ENCODE measurements around the gene STK11.

The STK11 gene

DNA sequence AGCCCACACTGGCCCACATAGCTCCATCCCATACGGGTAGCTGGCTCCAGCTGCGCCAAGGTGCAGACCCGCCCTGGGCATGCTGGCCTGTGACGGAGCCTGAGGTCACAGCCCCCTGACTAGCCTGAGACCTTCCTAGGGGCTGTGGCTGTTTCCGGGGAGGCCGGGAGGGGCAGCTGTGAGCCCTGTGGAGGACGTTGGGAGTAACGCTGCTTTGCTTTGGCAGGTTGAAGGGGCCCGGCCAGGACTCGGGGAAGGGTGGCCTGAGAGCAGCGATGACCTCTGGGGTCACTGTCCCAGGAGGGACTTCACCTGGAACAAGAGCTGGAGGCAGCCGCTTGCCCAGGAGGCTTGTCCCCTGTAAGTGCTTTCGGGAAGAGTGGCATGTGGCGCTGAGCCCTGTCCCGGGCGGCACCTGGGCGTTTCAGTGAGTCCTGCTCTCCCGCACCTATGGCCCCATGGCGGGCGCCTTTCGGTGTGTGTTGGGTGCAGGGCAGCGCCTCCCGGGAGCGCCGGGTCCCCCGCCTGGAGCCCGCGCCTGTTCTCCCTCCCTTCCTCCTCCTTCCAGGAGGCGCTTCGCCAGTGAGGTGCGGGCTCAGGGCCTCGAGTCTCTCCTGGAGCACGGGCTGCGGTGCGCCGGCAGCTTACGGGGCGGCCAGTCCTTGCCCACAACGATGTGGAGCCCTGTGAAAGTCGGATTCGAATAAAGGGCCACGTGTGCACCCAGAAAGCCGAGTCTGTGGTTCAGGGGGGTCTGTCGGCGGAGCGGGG, 68.7 kb downstream of the STK11 start:
- Histone ChIP-seq H3K4me1 (ENCODE audit: low read depth, poor library complexity, severe bottlenecking) (peaks cover 22% of the 10 kb centered on the region), H3K4me3 (IDR thresholded peaks at IDR 0.05; ENCODE audit: insufficient read depth, low read depth, low read length) (no peak overlapping the region)

DNA sequence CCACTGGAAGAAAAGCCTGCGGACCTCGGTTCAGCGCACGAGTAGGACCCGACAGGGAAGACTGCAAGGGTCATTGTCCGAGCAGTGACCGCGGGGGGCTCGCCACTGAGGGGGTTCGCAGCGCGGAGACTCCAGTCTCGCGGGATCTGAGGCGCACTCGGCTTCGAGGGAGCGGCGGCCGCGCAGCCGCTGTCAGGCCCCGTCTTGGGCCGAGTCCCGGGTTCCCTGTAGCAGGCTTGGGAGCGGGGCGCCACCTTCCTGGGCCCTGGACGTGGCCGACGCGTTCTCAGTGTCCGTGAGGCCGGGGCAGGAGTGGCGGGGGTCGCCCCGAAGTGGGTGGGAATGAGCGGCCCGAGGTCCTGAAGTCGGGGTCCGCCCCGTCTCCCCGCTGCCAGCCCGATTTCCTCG, 69.3 kb downstream of the STK11 start:
- Histone ChIP-seq H3K4me2 (peak overlapping the region; percentile 36), H3K27ac (peak overlapping the region; percentile 94), H4K20me1 (ENCODE audit: insufficient read depth) (no peaks in the 10 kb centered on the region), H2AFZ (ENCODE audit: low read depth) (no peak overlapping the region), H3K9ac (no peak overlapping the region), H3K79me2 (ENCODE audit: insufficient read depth, low read depth) (peaks cover 45% of the 10 kb centered on the region), H3K4me3 (IDR thresholded peaks at IDR 0.05; ENCODE audit: insufficient read depth, low read depth, low read length) (no peak overlapping the region), H3K27me3 (ENCODE audit: insufficient read depth, low read depth) (no peaks in the 10 kb centered on the region), H3K36me3 (ENCODE audit: insufficient read depth) (peaks cover 25% of the 10 kb centered on the region; the same call in 1 of the 2 replicates), H3K4me1 (ENCODE audit: low read depth, poor library complexity, severe bottlenecking) (peaks cover 22% of the 10 kb centered on the region)
- TF ChIP-seq, protein P1, sequence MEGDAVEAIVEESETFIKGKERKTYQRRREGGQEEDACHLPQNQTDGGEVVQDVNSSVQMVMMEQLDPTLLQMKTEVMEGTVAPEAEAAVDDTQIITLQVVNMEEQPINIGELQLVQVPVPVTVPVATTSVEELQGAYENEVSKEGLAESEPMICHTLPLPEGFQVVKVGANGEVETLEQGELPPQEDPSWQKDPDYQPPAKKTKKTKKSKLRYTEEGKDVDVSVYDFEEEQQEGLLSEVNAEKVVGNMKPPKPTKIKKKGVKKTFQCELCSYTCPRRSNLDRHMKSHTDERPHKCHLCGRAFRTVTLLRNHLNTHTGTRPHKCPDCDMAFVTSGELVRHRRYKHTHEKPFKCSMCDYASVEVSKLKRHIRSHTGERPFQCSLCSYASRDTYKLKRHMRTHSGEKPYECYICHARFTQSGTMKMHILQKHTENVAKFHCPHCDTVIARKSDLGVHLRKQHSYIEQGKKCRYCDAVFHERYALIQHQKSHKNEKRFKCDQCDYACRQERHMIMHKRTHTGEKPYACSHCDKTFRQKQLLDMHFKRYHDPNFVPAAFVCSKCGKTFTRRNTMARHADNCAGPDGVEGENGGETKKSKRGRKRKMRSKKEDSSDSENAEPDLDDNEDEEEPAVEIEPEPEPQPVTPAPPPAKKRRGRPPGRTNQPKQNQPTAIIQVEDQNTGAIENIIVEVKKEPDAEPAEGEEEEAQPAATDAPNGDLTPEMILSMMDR (conservative IDR thresholded peaks at IDR 0.05; ENCODE audit: low read depth, low read length): no peak

More for the DNA sequence above, 68.7 kb downstream of the STK11 start:
- H3K9ac ChIP-seq: no peak overlapping the region
- H2AFZ ChIP-seq (ENCODE audit: low read depth): no peak overlapping the region
- TF ChIP-seq, protein P1 (conservative IDR thresholded peaks at IDR 0.05; ENCODE audit: low read depth, low read length): no peak
- no peaks in the 10 kb centered on the region for H3K27me3 ChIP-seq (ENCODE audit: insufficient read depth, low read depth)
- peak overlapping the region; percentile 36; the same call in 1 of the 2 replicates for H3K4me2 ChIP-seq
- no peaks in the 10 kb centered on the region for H4K20me1 ChIP-seq (ENCODE audit: insufficient read depth)
- H3K79me2 ChIP-seq (ENCODE audit: insufficient read depth, low read depth): peaks cover 49% of the 10 kb centered on the region
- H3K36me3 ChIP-seq (ENCODE audit: insufficient read depth): peaks cover 25% of the 10 kb centered on the region; the same call in 1 of the 2 replicates
- H3K27ac ChIP-seq: no peak overlapping the region

DNA sequence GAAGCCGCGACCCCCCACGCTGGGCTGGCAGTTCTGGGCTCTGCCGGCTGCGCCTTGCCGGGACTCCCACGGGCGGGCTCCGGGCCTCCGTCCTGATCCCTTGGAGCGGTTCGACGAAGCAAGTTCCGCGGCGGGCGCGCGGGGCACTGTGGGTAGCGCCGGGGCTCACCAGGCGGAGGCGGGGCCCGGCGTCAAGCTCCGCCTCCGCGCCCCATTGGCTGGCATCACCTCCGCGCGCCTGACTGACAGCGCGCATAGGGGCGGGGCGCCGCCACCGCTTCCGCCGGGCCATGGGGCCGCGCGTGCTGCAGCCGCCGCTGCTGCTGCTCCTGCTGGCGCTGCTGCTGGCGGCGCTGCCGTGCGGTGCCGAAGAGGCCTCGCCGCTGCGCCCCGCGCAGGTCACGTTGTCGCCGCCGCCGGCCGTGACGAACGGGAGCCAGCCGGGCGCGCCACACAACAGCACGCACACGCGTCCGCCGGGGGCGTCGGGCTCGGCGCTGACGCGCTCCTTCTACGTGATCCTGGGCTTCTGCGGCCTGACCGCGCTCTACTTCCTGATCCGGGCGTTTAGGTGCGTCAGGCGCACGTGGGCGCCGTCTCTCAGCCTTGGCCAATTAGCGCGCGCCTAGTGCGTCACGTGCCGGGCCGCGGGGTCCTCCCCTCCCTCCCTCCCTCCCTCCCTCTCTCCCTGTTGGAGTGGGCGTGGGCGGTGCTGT, 69.8 kb downstream of the STK11 start, which contains the start of gene FAM174C:
TSS of gene FAM174C (plus strand) at position 271 of the 716 bp plus-strand sequence. CDS start at position 291, 20 bp downstream.
- Histone ChIP-seq H3K36me3 (ENCODE audit: insufficient read depth) (peaks cover 25% of the 10 kb centered on the region; the same call in 1 of the 2 replicates), H3K4me2 (peak within 1 kb of the TSS; percentile 100), H3K27ac (peak within 1 kb of the TSS; percentile 94), H3K9ac (peak within 1 kb of the TSS; percentile 86), H3K79me2 (ENCODE audit: insufficient read depth, low read depth) (peaks cover 40% of the 10 kb centered on the region), H2AFZ (ENCODE audit: low read depth) (no peak within 1 kb of the TSS), H3K27me3 (ENCODE audit: insufficient read depth, low read depth) (no peaks in the 10 kb centered on the region), H4K20me1 (ENCODE audit: insufficient read depth) (no peaks in the 10 kb centered on the region), H3K4me3 (IDR thresholded peaks at IDR 0.05; ENCODE audit: insufficient read depth, low read depth, low read length) (no peak within 1 kb of the TSS), H3K4me1 (ENCODE audit: low read depth, poor library complexity, severe bottlenecking) (peaks cover 20% of the 10 kb centered on the region)
- TF ChIP-seq, protein P1 (conservative IDR thresholded peaks at IDR 0.05; ENCODE audit: low read depth, low read length): no peak

DNA sequence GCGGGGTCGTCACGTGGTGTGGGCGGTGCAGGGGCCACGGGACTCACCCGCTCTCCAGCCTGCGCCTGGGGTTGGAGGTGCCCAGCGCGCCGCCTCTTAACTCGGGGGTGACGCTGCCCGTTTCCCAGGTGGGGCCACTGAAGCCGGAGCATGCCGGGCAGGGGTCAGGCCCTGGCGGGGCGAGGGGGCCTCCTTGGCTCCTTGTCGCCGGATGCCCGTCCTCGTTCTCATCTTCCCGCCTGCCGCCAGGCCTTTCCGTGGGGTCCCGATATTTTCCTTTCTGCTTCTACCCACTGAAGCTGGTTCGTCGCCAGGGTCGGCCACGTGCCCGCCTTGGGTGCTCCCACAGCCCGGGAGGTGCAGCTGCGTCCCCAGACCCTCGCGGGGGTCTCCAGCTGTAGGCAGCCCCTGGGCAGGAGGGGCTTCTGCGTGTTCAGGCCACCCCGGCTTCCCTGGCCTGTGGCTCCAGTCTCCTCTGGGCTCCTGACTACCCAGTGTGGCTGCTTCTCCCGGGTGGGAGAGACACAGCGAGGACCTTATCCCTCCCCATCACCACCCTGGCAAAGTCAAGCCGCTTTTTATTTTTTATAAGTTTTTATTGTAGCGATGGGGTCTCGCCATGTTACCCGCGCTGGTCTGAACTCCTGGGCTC, 70.5 kb downstream of the STK11 start:
- TF ChIP-seq, protein P1 (conservative IDR thresholded peaks at IDR 0.05; ENCODE audit: low read depth, low read length): no peak
- no peak overlapping the region for H2AFZ ChIP-seq (ENCODE audit: low read depth)
- peak overlapping the region; percentile 86 for H3K9ac ChIP-seq
- no peaks in the 10 kb centered on the region for H3K27me3 ChIP-seq (ENCODE audit: insufficient read depth, low read depth)
- H3K4me2 ChIP-seq: peak overlapping the region; percentile 100
- H3K4me1 ChIP-seq (ENCODE audit: low read depth, poor library complexity, severe bottlenecking): peaks cover 13% of the 10 kb centered on the region
- H4K20me1 ChIP-seq (ENCODE audit: insufficient read depth): no peaks in the 10 kb centered on the region
- H3K27ac ChIP-seq: peak overlapping the region; percentile 94
- H3K4me3 ChIP-seq (IDR thresholded peaks at IDR 0.05; ENCODE audit: insufficient read depth, low read depth, low read length): no peak overlapping the region
- H3K79me2 ChIP-seq (ENCODE audit: insufficient read depth, low read depth): peaks cover 33% of the 10 kb centered on the region; the same call in 1 of the 2 replicates
- H3K36me3 ChIP-seq (ENCODE audit: insufficient read depth): peaks cover 25% of the 10 kb centered on the region; the same call in 1 of the 2 replicates
